WTC11 (cell line): ENCODE data around the gene RBM24. TPM values are rescaled to one million over a fixed set of nuclear protein-coding genes. Genes with fewer than 3 reads are reported as not detected.

Experiments used
- ATAC-seq: fragments of 200-7000 bp; cut with Tn5 transposase; 2 replicates; pipeline ENCODE4 v1.10.0; 2021; ENCODE audit warnings: mild to moderate bottlenecking, moderate library complexity
- CTCF ChIA-PET: fragments of 300-600 bp; sonication (Branson Sonifier 250); formaldehyde crosslinking; loops from one replicate; lab custom pipeline; 2021; ENCODE audit warnings: antibody characterized with exemption; lab: Charles Lee
- POLR2A ChIA-PET: fragments of 350-600 bp; sonication (Branson Sonifier 250); formaldehyde crosslinking; loops from one replicate; lab custom pipeline; 2021; ENCODE audit warnings: antibody characterized with exemption; lab: Charles Lee
- DNase-seq: peaks from one replicate; pipeline ENCODE4 v3.0.0; 2021; ENCODE audit warnings: low spot score
- H3K27ac Mint-ChIP-seq: 2 replicates; pipeline ENCODE4 v1.8.0; 2021; ENCODE audit warnings: mixed read lengths
- H3K27me3 Mint-ChIP-seq: 2 replicates; pipeline ENCODE4 v1.8.0; 2021; ENCODE audit warnings: low read depth, mild to moderate bottlenecking, moderate library complexity, mixed read lengths
- H3K36me3 Mint-ChIP-seq: 2 replicates; pipeline ENCODE4 v1.8.0; 2021; ENCODE audit warnings: mixed read lengths
- H3K4me1 Mint-ChIP-seq: 2 replicates; pipeline ENCODE4 v1.8.0; 2022; ENCODE audit warnings: mixed read lengths
- H3K4me3 Mint-ChIP-seq: 2 replicates; pipeline ENCODE4 v1.8.0; 2021; ENCODE audit warnings: mild to moderate bottlenecking, moderate library complexity, mixed read lengths
- H3K9me3 Mint-ChIP-seq: 2 replicates; pipeline ENCODE4 v1.8.0; 2021; ENCODE audit warnings: mixed read lengths
- ETV6 ChIP-seq: sonication (generic); formaldehyde crosslinking; IDR thresholded peaks from 2 replicates; pipeline ENCODE4 v1.8.1; 2022; ENCODE audit warnings: mild to moderate bottlenecking, missing genetic modification reagents
- HMGA2 ChIP-seq: fragments of 250-450 bp; sonication (Bioruptor Pico); IDR thresholded peaks from 2 replicates; pipeline ENCODE4 v1.4.0; 2021; ENCODE audit warnings: mild to moderate bottlenecking, moderate library complexity
- NFYB ChIP-seq: sonication (generic); formaldehyde crosslinking; conservative IDR thresholded peaks from 2 replicates; pipeline ENCODE4 v1.8.0; 2022; ENCODE audit warnings: low read depth, missing genetic modification reagents
- RORB ChIP-seq: fragments of 250-450 bp; sonication (Bioruptor Pico); IDR thresholded peaks from 2 replicates; pipeline ENCODE4 v1.9.0; 2021; ENCODE audit warnings: mild to moderate bottlenecking
- ZBTB21 ChIP-seq: sonication (generic); formaldehyde crosslinking; IDR thresholded peaks from 2 replicates; pipeline ENCODE4 v1.8.1; 2023; ENCODE audit warnings: mild to moderate bottlenecking, missing genetic modification reagents, borderline replicate concordance
- ZNF121 ChIP-seq: sonication (generic); formaldehyde crosslinking; IDR thresholded peaks from 2 replicates; pipeline ENCODE4 v1.8.0; 2023; ENCODE audit warnings: missing genetic modification reagents
- ZNF317 ChIP-seq: sonication (generic); formaldehyde crosslinking; IDR thresholded peaks from 2 replicates; pipeline ENCODE4 v1.8.1; 2023; ENCODE audit warnings: low read depth, mild to moderate bottlenecking, moderate library complexity, missing genetic modification reagents, borderline replicate concordance
- ZNF396 ChIP-seq: fragments of 250-450 bp; sonication (Bioruptor Pico); IDR thresholded peaks from 2 replicates; pipeline ENCODE4 v1.8.0; 2021; ENCODE audit warnings: mild to moderate bottlenecking, moderate library complexity, borderline replicate concordance
- ZNF671 ChIP-seq: fragments of 250-450 bp; sonication (Bioruptor Pico); IDR thresholded peaks from 2 replicates; pipeline ENCODE4 v1.8.0; 2021; ENCODE audit warnings: mild to moderate bottlenecking
- total RNA-seq: library from RNA; stranded (reverse); gene quantifications from 3 replicates; pipeline ENCODE4 v1.2.3, GENCODE V29; 2021
- TF ChIP-seq, protein P1 (sequence below): sonication (generic); formaldehyde crosslinking; IDR thresholded peaks from 2 replicates; pipeline ENCODE4 v1.8.1; 2022; ENCODE audit warnings: missing genetic modification reagents, borderline replicate concordance
- TF ChIP-seq, protein P2 (sequence below): fragments of 250-450 bp; sonication (Bioruptor Pico); IDR thresholded peaks from 2 replicates; pipeline ENCODE4 v1.8.0; 2021; ENCODE audit warnings: mild to moderate bottlenecking
- TF ChIP-seq, protein P3 (sequence below): sonication (generic); formaldehyde crosslinking; IDR thresholded peaks from 2 replicates; pipeline ENCODE4 v1.8.0; 2022; ENCODE audit warnings: mild to moderate bottlenecking, missing genetic modification reagents
- TF ChIP-seq, protein P4 (sequence below): fragments of 200-600 bp; IDR thresholded peaks from 2 replicates; pipeline ENCODE4 v1.8.0; 2022; ENCODE audit warnings: antibody characterized with exemption
- TF ChIP-seq, protein P5 (sequence below): sonication (generic); formaldehyde crosslinking; conservative IDR thresholded peaks from 2 replicates; pipeline ENCODE4 v1.8.1; 2023; ENCODE audit warnings: mild to moderate bottlenecking, low read depth, missing genetic modification reagents, moderate library complexity
- TF ChIP-seq, protein P6 (sequence below): sonication (generic); formaldehyde crosslinking; IDR thresholded peaks from 2 replicates; pipeline ENCODE4 v1.8.1; 2022; ENCODE audit warnings: low read depth, mild to moderate bottlenecking, moderate library complexity, missing genetic modification reagents, borderline replicate concordance
- TF ChIP-seq, protein P7 (sequence below): sonication (generic); formaldehyde crosslinking; IDR thresholded peaks from 2 replicates; pipeline ENCODE4 v1.8.1; 2023; ENCODE audit warnings: mild to moderate bottlenecking, moderate library complexity, missing genetic modification reagents

Gene RBM24
- total RNA-seq, 1 experiment from 2014 or later: 0.63 TPM

DNA sequence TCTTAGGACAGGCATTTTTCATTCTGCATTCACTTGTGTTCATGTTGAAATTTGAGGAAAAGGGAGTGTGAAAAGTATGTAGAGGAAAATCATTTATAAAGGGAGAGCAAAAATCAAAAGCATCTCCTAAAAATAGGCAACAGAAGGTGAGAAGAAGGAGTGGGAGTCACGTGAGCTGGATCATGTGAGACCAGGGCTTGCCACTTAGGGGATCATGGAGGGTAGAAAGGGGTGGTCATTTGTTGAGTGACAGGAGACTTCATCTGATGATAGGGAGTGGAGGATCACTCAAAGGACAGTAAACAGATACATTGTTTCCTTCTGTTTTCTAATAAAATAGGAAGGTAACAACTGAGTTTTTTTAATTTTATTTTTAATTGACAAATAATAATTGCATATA, 17.1 kb downstream of the RBM24 start:
- Mint-ChIP-seq H3K27ac (no peak overlapping the region), H3K9me3 (peaks cover 10% of the 10 kb centered on the region), H3K36me3 (no peaks in the 10 kb centered on the region), H3K27me3 (peaks cover 2% of the 10 kb centered on the region; the same call in 1 of the 2 replicates), H3K4me1 (no peaks in the 10 kb centered on the region; the same call in 1 of the 2 replicates), H3K4me3 (no peak overlapping the region)
- POLR2A ChIA-PET: no interaction called here
- TF ChIP-seq ZNF317 (CRISPR knock-in tag) (no peak), ZBTB21 (CRISPR knock-in tag) (no peak), NFYB (CRISPR knock-in tag) (no peak)
- TF ChIP-seq, protein P1, sequence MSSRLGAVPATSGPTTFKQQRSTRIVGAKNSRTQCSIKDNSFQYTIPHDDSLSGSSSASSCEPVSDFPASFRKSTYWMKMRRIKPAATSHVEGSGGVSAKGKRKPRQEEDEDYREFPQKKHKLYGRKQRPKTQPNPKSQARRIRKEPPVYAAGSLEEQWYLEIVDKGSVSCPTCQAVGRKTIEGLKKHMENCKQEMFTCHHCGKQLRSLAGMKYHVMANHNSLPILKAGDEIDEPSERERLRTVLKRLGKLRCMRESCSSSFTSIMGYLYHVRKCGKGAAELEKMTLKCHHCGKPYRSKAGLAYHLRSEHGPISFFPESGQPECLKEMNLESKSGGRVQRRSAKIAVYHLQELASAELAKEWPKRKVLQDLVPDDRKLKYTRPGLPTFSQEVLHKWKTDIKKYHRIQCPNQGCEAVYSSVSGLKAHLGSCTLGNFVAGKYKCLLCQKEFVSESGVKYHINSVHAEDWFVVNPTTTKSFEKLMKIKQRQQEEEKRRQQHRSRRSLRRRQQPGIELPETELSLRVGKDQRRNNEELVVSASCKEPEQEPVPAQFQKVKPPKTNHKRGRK: no peak
- TF ChIP-seq, protein P2, sequence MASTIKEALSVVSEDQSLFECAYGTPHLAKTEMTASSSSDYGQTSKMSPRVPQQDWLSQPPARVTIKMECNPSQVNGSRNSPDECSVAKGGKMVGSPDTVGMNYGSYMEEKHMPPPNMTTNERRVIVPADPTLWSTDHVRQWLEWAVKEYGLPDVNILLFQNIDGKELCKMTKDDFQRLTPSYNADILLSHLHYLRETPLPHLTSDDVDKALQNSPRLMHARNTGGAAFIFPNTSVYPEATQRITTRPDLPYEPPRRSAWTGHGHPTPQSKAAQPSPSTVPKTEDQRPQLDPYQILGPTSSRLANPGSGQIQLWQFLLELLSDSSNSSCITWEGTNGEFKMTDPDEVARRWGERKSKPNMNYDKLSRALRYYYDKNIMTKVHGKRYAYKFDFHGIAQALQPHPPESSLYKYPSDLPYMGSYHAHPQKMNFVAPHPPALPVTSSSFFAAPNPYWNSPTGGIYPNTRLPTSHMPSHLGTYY: no peak
- CTCF ChIA-PET: interaction anchor here (1.0 kb wide), 1 partner anchor 287 kb away, joined by 3 read pairs; no protein-coding TSS in a partner anchor
- ATAC-seq (no peak), DNase-seq (no peak)

DNA sequence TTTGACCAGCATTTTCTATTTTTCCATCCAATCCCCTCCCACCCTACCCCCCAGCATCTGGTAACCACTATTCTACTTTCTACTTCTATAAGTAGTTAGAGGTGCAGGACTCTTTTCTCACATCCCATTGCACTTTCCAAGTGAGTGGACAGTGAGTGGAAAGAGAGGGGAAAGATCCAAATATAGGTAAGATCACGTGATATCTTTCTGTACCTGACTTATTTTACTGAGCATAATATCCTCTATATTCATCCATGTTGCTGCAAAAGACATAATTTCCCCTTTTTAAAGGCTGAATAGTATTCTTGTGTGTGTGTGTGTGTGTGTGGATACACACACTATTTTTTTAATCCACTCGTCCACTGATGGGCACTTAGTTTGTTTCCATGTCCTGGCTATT, 18.1 kb downstream of the RBM24 start:
- DNase-seq: no peak
- POLR2A ChIA-PET: no interaction called here
- Mint-ChIP-seq H3K4me1 (no peaks in the 10 kb centered on the region; the same call in 1 of the 2 replicates), H3K27me3 (peaks cover 2% of the 10 kb centered on the region; the same call in 1 of the 2 replicates)
- TF ChIP-seq HMGA2 (CRISPR knock-in tag): no peak
- TF ChIP-seq, protein P1: no peak
- TF ChIP-seq ZNF121 (CRISPR knock-in tag): no peak
- TF ChIP-seq, protein P3, sequence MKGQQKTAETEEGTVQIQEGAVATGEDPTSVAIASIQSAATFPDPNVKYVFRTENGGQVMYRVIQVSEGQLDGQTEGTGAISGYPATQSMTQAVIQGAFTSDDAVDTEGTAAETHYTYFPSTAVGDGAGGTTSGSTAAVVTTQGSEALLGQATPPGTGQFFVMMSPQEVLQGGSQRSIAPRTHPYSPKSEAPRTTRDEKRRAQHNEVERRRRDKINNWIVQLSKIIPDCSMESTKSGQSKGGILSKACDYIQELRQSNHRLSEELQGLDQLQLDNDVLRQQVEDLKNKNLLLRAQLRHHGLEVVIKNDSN (CRISPR knock-in tag): no peak
- TF ChIP-seq, protein P4, sequence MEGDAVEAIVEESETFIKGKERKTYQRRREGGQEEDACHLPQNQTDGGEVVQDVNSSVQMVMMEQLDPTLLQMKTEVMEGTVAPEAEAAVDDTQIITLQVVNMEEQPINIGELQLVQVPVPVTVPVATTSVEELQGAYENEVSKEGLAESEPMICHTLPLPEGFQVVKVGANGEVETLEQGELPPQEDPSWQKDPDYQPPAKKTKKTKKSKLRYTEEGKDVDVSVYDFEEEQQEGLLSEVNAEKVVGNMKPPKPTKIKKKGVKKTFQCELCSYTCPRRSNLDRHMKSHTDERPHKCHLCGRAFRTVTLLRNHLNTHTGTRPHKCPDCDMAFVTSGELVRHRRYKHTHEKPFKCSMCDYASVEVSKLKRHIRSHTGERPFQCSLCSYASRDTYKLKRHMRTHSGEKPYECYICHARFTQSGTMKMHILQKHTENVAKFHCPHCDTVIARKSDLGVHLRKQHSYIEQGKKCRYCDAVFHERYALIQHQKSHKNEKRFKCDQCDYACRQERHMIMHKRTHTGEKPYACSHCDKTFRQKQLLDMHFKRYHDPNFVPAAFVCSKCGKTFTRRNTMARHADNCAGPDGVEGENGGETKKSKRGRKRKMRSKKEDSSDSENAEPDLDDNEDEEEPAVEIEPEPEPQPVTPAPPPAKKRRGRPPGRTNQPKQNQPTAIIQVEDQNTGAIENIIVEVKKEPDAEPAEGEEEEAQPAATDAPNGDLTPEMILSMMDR: no peak
- TF ChIP-seq, protein P5, sequence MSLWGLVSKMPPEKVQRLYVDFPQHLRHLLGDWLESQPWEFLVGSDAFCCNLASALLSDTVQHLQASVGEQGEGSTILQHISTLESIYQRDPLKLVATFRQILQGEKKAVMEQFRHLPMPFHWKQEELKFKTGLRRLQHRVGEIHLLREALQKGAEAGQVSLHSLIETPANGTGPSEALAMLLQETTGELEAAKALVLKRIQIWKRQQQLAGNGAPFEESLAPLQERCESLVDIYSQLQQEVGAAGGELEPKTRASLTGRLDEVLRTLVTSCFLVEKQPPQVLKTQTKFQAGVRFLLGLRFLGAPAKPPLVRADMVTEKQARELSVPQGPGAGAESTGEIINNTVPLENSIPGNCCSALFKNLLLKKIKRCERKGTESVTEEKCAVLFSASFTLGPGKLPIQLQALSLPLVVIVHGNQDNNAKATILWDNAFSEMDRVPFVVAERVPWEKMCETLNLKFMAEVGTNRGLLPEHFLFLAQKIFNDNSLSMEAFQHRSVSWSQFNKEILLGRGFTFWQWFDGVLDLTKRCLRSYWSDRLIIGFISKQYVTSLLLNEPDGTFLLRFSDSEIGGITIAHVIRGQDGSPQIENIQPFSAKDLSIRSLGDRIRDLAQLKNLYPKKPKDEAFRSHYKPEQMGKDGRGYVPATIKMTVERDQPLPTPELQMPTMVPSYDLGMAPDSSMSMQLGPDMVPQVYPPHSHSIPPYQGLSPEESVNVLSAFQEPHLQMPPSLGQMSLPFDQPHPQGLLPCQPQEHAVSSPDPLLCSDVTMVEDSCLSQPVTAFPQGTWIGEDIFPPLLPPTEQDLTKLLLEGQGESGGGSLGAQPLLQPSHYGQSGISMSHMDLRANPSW (CRISPR knock-in tag): no peak
- no peak for TF ChIP-seq ZNF396
- TF ChIP-seq ETV6 (CRISPR knock-in tag): no peak
- TF ChIP-seq, protein P6, sequence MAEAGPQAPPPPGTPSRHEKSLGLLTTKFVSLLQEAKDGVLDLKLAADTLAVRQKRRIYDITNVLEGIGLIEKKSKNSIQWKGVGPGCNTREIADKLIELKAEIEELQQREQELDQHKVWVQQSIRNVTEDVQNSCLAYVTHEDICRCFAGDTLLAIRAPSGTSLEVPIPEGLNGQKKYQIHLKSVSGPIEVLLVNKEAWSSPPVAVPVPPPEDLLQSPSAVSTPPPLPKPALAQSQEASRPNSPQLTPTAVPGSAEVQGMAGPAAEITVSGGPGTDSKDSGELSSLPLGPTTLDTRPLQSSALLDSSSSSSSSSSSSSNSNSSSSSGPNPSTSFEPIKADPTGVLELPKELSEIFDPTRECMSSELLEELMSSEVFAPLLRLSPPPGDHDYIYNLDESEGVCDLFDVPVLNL: no peak
- TF ChIP-seq ZNF671 (CRISPR knock-in tag): no peak
- TF ChIP-seq RORB (CRISPR knock-in tag): no peak
- TF ChIP-seq, protein P7, sequence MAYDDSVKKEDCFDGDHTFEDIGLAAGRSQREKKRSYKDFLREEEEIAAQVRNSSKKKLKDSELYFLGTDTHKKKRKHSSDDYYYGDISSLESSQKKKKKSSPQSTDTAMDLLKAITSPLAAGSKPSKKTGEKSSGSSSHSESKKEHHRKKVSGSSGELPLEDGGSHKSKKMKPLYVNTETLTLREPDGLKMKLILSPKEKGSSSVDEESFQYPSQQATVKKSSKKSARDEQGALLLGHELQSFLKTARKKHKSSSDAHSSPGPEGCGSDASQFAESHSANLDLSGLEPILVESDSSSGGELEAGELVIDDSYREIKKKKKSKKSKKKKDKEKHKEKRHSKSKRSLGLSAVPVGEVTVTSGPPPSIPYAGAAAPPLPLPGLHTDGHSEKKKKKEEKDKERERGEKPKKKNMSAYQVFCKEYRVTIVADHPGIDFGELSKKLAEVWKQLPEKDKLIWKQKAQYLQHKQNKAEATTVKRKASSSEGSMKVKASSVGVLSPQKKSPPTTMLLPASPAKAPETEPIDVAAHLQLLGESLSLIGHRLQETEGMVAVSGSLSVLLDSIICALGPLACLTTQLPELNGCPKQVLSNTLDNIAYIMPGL (CRISPR knock-in tag): no peak
- TF ChIP-seq, all 79 proteins: peak for 0
- H3K4me3 Mint-ChIP-seq: no peak overlapping the region
- no peak overlapping the region for H3K27ac Mint-ChIP-seq
- H3K36me3 Mint-ChIP-seq: no peaks in the 10 kb centered on the region
- no peak for ATAC-seq
- CTCF ChIA-PET: no interaction called here
- peaks cover 10% of the 10 kb centered on the region for H3K9me3 Mint-ChIP-seq
